GM23248 (cell line): ENCODE data around the gene SPACA1.

Experiments
- EZH2 ChIP-seq: fragments of 200-600 bp; sonication (generic); IDR thresholded peaks from 2 replicates; pipeline ENCODE4 v1.6.1; 2018; ENCODE audit warnings: antibody characterized with exemption, mild to moderate bottlenecking; ENCODE audit not compliant: insufficient read depth, poor library complexity, severe bottlenecking
- EZH2phosphoT487 ChIP-seq: fragments of 200-600 bp; sonication (generic); IDR thresholded peaks from 2 replicates; pipeline ENCODE4 v1.6.1; 2018; ENCODE audit warnings: antibody characterized with exemption, moderate library complexity, mild to moderate bottlenecking, low read depth; ENCODE audit not compliant: insufficient read depth

DNA sequence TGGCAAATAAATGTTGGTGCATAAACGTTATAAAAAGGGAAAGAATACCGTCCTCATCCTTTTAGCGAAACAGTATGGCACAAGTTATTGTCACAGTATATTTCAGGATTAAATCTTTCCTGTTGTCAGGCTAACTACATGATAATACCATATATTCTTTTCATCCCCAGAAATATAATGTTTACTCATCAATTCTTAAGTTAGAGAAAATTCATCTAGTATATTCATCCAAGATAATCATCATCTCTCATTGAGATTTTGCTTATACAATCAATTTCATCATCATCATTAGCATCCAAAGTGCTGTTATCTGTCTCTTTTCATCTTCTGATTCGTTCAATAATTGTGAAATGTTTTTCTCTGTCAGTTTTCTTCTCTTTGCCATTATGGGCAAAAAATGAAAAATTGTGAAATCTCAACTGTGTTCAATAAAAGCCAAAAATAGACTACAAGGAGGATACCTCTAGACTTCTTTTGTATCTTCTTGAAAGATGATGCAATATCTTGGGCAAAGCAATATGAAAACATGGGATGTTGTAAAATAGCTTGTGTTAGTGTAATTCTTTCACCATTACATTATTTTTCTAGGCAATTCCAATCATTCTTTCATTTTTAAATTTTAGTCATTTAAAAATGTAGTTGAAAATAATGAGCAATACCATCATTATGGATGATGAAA, 2.6 kb downstream of the SPACA1 start:
- TF ChIP-seq EZH2, result no peak
- no peak for TF ChIP-seq EZH2phosphoT487
